GM18861 (cell line): ENCODE data around the gene NR2E3.
"Not testable (repeated sequence)": the region's sequence is repeated elsewhere in the genome, so short reads cannot be mapped to it uniquely, and the experiment has no call there.

Experiments
- ATAC-seq: cut with Tn5 transposase; IDR thresholded peaks from one replicate; pipeline ENCODE4 v1.9.1; 2021; ENCODE audit not compliant: unreplicated experiment

Gene NR2E3

GRCh38 chr15:71813723-71814470, 3.5 kb downstream of the NR2E3 start:
- no peak for ATAC-seq

- ATAC-seq, result no peak
These were observed 4.9 kb downstream of the NR2E3 start for GRCh38 chr15:71815301-71815700.

DNA sequence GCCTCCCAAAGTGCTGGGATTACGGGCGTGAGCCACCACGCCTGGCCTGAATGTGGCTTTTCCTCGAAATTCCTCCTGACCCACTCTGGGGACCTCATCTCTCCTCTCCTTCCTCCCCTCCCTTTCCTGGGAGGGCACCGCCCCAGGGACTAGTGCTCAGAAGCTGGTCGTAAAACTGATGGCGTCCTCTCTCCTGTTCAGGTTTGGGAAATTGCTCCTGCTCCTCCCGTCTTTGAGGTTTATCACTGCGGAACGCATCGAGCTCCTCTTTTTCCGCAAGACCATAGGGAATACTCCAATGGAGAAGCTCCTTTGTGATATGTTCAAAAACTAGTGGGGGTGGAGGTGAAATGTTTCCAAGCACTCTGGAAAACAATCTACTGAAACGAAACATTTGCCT, 7.0 kb downstream of the NR2E3 start:
- no peak for ATAC-seq

DNA sequence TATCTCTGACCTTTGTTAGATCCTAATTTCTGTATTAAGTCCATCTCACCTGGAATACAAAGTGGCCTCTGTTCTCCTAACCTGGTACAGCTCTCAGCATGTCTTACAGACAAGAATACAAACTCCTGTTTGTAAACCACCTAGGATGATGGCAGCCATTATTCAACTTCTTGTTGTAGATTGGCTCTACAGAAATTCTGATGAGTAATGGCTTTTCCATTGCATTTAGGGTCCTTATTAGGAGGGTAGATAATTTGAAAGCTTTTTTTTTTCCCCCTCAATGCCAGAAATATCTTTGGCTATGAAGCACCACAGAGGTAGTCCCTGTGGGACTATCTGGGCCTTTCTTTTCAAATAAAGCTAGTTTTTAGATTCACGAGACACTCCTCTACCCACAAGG, 9.8 kb downstream of the NR2E3 start:
- no peak for ATAC-seq

- ATAC-seq, result no peak
These were observed 11.3 kb downstream of the NR2E3 start for GRCh38 chr15:71821547-71822129.

DNA sequence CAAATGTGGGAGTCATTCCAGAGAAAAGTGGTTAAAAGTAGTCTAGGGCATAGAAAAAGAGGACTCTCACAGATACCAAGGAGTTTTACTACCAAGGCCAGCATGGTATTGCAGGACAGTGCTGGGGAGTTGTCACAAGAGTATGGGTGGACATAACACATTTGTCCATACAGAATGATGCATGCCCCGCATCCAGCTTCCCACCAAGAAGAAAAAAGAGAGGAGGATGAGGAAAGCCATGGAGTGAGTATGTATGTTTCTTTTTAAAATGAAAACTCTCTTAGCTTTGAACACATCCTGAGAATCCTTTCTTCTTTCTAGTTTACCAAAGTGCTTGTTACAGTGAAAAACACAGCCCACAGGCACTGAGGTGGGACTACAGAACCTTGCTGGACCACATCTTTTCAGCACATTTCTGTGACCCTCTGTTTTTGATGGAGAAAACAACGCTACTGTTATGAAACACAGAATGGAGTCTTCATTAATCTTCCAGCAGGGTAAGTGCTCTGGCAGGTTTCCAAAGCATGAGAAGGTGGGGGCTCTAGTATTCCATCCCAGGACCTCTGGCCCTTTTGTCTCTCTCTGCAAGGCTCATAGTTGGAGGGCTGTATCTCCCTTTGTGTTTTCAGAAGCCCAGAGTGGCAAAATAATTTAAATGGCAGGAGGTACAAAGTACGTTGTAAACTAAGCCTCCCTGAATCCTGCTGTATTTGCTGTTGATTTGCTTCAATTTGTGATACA, 12.7 kb downstream of the NR2E3 start:
- ATAC-seq, result no peak

GRCh38 chr15:71823801-71824200, 13.4 kb downstream of the NR2E3 start:
- no peak for ATAC-seq

DNA sequence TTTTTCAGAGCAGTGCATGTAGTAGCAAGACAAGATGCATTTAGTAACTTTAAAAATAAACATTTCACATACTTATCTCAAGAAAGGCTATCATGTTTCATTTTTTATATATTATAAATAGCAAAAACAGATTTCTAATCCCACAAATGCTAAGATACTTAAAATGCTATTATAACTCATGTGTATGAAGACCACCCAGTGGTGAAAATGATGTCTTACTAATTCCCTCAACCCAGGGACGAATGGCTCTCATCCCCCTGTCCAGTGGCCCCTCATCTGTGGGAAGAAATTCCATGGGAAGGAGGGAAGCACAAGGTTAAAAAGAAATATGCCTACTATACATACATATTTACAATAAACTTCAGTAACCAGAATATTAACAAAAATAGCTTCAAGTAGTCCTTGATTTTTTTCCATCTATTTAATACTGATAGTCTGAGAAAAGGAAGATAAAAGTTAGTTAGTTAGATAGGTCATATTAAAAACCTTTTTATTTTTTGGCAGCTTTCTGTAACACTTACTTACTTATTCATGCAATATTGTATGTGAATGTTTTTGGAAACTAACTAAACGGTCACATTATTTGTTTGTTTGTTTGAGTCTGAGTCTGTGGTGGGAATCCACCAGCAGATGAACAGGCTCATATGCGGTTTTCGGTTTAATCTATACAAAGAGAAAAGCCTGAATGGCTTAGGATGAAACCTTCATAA, 14.8 kb downstream of the NR2E3 start:
- no peak for ATAC-seq

DNA sequence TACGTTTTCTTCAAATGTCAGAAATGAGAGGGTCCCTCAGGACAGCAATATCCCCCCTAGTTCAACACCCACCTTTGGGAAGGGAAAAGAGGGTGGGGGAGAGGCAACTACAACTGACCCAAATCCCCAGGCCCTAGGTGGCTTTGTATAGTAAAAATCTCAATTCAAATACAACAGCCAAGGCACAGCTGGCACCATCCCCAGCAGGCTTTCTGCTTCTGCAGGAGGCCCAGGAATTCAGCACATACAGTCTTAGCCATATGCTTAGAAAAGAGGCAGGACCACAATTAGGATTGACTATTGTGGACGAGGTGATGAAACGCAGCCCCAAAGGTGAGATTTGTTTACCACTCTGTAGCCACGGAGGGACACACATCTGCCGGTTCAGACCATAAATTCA, 15.8 kb downstream of the NR2E3 start:
- no peak for ATAC-seq

DNA sequence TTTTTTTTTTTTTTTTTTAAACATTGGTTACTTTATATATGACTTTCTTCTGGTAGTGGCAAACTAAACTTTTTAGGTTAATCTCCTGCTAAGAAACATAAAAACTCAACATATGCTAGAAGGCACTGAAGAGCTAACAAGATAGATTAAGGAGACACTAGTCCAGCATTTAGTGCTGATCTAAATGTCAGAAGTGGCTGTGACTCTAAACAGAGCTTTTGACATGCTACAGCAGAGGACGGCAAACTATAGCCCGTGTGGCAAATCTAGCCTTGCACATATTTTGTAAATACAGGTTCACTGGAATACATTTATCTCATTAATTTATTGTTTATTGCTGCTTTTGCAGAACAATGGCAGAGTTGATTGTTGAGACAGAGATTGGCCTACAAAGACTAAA, 20.6 kb downstream of the NR2E3 start:
- no peak for ATAC-seq

DNA sequence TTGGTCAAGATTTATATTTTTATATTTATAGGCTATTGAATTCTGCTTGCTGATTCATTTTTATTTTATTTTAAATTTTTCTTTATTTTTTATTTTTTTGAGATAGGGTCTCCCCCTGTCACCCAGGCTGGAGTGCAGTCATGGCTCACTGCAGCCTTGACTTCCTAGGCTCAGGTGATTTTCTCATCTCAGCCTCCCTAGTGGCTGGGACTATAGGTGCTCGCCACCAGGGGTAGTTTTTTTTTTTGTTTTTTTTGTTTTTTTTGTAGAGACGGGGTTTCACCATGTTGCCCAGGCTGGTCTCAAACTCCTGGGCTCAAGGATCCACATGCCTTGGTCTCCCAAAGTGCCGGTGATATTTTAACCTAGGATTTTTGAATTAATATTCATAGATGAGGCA, 31.2 kb downstream of the NR2E3 start:
- ATAC-seq, result no peak

- ATAC-seq, result no peak
These were observed 34.6 kb downstream of the NR2E3 start for GRCh38 chr15:71844916-71845315.

DNA sequence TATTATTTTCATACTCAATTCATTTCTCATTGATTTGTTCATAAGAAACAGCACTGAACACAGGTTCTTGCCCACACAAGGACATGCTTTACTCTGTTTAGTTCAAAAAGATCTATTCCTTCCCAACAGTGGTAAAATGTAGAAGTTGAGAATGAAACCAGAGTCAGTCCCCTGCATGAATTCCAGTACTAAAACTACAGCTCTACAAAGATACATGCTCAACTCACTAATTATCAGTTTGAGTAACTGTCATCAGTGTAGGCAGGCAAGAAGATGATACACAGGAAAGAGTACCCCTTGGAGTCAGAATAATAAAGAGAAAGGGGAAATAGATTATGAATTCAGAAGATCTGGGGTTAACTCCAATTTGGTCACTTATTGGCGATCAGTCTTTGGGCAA, 43.2 kb downstream of the NR2E3 start:
- ATAC-seq, result no peak

GRCh38 chr15:71858232-71858631, 47.9 kb downstream of the NR2E3 start:
- not testable (repeated sequence) for ATAC-seq
